ENCODE results near the gene HIC2.
"Not testable (repeated sequence)": the region's sequence is repeated elsewhere in the genome, so short reads cannot be mapped to it uniquely, and the experiment has no call there.

Gene HIC2

GRCh38 chr22:21487723-21488122 is 70.6 kb downstream of the HIC2 start:
- ATAC-seq (ENCODE audit: low read depth); H3K4me3 Mint-ChIP-seq; H3K4me1 Mint-ChIP-seq; H3K27me3 Mint-ChIP-seq; H3K36me3 Mint-ChIP-seq; H3K27ac Mint-ChIP-seq; H3K9me3 Mint-ChIP-seq; DNase-seq (ENCODE audit: low spot score in 2 of 2): not testable (repeated sequence)

- H3K27ac Mint-ChIP-seq; H3K4me1 Mint-ChIP-seq; H3K36me3 Mint-ChIP-seq; H3K9me3 Mint-ChIP-seq; H3K4me3 Mint-ChIP-seq; DNase-seq (ENCODE audit: low spot score in 2 of 2); H3K27me3 Mint-ChIP-seq; ATAC-seq (ENCODE audit: low read depth): not testable (repeated sequence)
Observed at GRCh38 chr22:21489149-21489680, 72.0 kb downstream of the HIC2 start.

- H3K27me3 Mint-ChIP-seq; H3K36me3 Mint-ChIP-seq; DNase-seq (ENCODE audit: low spot score in 2 of 2); ATAC-seq (ENCODE audit: low read depth); H3K4me1 Mint-ChIP-seq; H3K4me3 Mint-ChIP-seq; H3K27ac Mint-ChIP-seq; H3K9me3 Mint-ChIP-seq: not testable (repeated sequence)
Observed at GRCh38 chr22:21490556-21490955, 73.4 kb downstream of the HIC2 start.

- H3K27me3 Mint-ChIP-seq; H3K4me3 Mint-ChIP-seq; DNase-seq (ENCODE audit: low spot score in 2 of 2); H3K27ac Mint-ChIP-seq; H3K9me3 Mint-ChIP-seq; H3K36me3 Mint-ChIP-seq; ATAC-seq (ENCODE audit: low read depth); H3K4me1 Mint-ChIP-seq: not testable (repeated sequence)
Observed at GRCh38 chr22:21492271-21492670, 75.1 kb downstream of the HIC2 start.

GRCh38 chr22:21493789-21494782 is 76.9 kb downstream of the HIC2 start:
- not testable (repeated sequence) for H3K27me3 Mint-ChIP-seq; H3K27ac Mint-ChIP-seq; H3K36me3 Mint-ChIP-seq; H3K4me3 Mint-ChIP-seq; DNase-seq (ENCODE audit: low spot score in 2 of 2); H3K4me1 Mint-ChIP-seq; H3K9me3 Mint-ChIP-seq; ATAC-seq (ENCODE audit: low read depth)

GRCh38 chr22:21497984-21498383 is 80.8 kb downstream of the HIC2 start:
- not testable (repeated sequence) for H3K4me3 Mint-ChIP-seq; H3K9me3 Mint-ChIP-seq; H3K36me3 Mint-ChIP-seq; DNase-seq (ENCODE audit: low spot score in 2 of 2); ATAC-seq (ENCODE audit: low read depth); H3K27me3 Mint-ChIP-seq; H3K4me1 Mint-ChIP-seq; H3K27ac Mint-ChIP-seq

GRCh38 chr22:21498489-21498888 is 81.3 kb downstream of the HIC2 start:
- H3K4me1 Mint-ChIP-seq; ATAC-seq (ENCODE audit: low read depth); H3K27ac Mint-ChIP-seq; H3K36me3 Mint-ChIP-seq; H3K27me3 Mint-ChIP-seq; DNase-seq (ENCODE audit: low spot score in 2 of 2); H3K4me3 Mint-ChIP-seq; H3K9me3 Mint-ChIP-seq: not testable (repeated sequence)

- H3K27me3 Mint-ChIP-seq; H3K9me3 Mint-ChIP-seq; H3K4me1 Mint-ChIP-seq; H3K4me3 Mint-ChIP-seq; ATAC-seq (ENCODE audit: low read depth); H3K27ac Mint-ChIP-seq; H3K36me3 Mint-ChIP-seq; DNase-seq (ENCODE audit: low spot score in 2 of 2): not testable (repeated sequence)
Observed at GRCh38 chr22:21499623-21500506, 82.7 kb downstream of the HIC2 start.
